ENCODE measurements around the gene SYNDIG1L.

Gene SYNDIG1L

GRCh38 chr14:74429221-74429691 is 3.2 kb upstream of the SYNDIG1L start:
- DNase-seq: no peak

- no peak for DNase-seq
These were observed 1.6 kb upstream of the SYNDIG1L start for GRCh38 chr14:74427651-74428050.

GRCh38 chr14:74425525-74426201 is 347 bp downstream of the SYNDIG1L start:
- DNase-seq: no peak

DNA sequence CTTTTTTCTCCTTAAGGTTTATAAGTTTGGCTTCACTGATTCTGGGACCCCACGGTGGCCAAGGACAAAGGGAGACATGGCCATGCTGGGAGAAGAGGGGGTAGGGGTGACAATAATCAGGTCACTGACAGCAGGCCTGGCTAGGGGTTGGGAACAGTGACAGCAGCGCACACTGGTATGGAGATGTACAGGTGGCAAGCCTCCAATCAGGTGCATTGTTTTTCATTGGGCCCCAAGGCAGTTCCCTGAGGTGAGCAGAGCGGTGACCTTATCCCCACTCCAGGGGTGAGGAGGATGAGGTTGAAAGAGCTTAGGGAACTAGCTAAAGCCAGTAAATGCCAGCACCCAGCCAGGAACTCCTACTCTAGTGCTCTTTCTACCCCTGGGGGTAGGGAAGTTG is 1.4 kb downstream of the SYNDIG1L start:
- DNase-seq: no peak

- DNase-seq: no peak
These were observed 2.8 kb downstream of the SYNDIG1L start for GRCh38 chr14:74423246-74423645.

GRCh38 chr14:74421981-74422380 is 4.0 kb downstream of the SYNDIG1L start:
- DNase-seq: no peak

- no peak for DNase-seq
These were observed 6.9 kb downstream of the SYNDIG1L start for GRCh38 chr14:74419086-74419485.

GRCh38 chr14:74418031-74418430 is 8.0 kb downstream of the SYNDIG1L start:
- no peak for DNase-seq

DNA sequence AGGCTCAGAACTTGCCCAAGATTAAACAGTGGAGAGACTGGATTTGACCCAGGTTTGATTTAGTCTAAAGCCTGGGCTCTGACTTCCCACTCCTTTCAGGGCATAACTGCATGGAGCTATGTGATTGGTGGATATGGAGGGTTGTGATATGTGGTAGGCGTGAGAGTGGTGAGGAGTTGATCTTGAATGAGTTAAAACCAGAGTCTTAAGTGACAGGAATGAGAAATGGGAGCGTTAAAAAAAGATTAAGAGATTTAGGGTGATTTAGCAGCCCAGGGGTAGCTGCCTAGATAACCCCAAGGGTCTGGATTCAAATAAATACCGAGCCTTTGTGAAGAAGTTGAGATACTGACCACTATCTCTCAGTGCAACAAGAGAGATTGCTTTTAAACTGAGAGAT is 8.4 kb downstream of the SYNDIG1L start:
- DNase-seq: no peak

DNA sequence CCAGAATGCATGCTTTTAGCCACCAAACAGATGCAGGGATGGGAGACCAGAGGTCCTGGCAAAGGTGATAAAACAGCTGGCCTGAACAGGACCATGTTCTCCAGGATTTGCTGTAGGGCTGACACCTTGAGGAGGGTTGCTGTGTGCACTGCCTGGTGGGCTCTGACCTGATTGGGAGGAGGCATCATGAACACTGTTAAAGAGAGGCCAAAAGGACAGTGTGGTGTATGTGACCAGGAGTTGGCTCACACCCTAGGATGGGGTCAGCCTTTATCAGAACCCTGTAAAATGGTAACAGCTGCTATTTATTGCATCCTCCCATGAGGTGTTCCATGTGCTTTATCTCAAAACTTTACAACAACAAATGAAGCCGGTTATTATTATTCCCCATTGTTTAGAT is 8.8 kb downstream of the SYNDIG1L start:
- no peak for DNase-seq

- no peak for DNase-seq
These were observed 10.9 kb downstream of the SYNDIG1L start for GRCh38 chr14:74415115-74415437.

GRCh38 chr14:74414403-74415114 is 11.5 kb downstream of the SYNDIG1L start:
- no peak for DNase-seq

GRCh38 chr14:74413627-74414026 is 12.4 kb downstream of the SYNDIG1L start:
- DNase-seq: no peak

- DNase-seq: no peak
These were observed 13.3 kb downstream of the SYNDIG1L start for GRCh38 chr14:74412753-74413152.

GRCh38 chr14:74411671-74412070 is 14.3 kb downstream of the SYNDIG1L start:
- DNase-seq: no peak

- DNase-seq: no peak
These were observed 16.6 kb downstream of the SYNDIG1L start for GRCh38 chr14:74409441-74409840.

GRCh38 chr14:74408870-74409269 is 17.1 kb downstream of the SYNDIG1L start:
- DNase-seq: no peak

DNA sequence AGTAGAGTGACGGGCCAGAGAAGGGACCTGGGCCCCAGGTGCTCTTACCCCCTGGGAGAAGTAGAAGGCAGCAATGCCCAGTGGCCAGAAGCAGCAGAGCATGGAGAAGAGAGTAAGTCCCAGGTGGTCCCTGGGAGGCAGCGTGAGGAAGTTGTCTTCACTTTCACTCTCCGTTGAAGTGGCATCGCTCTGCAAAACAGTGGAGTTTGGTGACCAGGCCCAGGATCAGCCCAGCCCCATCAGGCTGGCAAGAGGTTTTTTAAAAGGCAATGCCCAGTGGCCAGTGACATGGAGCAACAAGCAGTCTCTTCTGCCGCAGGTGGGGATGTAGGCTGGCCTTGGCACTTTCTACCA is 18.2 kb downstream of the SYNDIG1L start:
- no peak for DNase-seq

DNA sequence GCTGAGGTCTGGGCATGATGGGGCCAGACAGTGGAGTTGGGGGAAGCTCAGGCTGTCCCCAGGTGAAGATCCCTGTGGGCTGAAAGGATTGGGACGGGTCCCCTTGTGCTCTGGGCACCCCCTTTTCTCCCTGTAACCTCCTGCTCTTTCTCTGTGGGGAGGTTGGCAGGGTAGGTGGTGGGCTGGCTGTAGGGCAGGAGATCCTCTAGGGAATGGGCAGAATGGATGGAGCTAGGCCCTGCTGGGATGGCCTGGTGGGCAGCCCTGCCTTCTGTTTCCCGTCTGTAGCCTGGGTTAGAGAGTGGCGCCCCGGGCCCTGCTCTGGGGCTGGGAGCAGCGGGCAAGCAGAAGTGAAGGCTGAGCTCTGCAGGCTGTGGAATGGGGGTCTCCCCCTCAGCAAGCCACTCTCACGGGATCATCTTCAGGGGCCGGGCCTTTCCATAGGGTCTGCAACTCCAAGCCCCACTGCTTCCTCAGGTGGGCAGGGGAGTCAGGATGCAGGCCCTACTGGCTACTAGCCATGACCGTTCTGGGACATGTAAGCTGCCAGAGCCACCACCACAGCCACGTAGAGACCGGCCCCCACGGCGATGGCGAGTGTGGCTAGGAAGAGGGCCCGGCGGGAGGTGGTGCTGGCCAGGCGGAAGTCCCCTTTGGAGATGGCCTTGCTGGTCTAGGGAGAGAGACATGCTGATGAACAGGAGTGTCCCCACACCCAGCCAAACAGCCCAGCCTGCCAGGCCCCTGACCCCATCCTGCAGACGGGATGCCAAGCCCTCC is 18.8 kb downstream of the SYNDIG1L start:
- no peak for DNase-seq

- no peak for DNase-seq
These were observed 20.3 kb downstream of the SYNDIG1L start for GRCh38 chr14:74405663-74406062.

DNA sequence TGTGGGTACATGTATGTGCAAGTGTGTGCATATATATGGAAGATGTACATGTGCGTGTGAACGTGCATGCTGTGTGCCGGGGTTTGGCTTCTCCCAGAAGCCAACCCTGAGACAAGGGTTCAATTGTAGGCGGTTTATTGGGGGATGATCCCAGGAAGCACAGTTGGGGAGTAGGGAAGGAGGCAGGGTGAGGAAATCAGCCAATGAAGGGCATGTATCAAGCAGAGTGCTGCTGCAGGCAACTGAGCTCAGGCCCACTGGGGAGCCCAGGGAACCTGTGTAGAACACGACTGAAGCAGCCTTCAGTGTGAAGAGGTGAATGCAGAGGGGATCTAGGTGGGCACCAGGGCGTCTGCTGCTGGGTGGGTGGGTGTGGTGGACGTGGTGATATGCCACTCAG is 21.6 kb downstream of the SYNDIG1L start:
- no peak for DNase-seq

- no peak for DNase-seq
These were observed 22.2 kb downstream of the SYNDIG1L start for GRCh38 chr14:74403619-74404417.
